ENCODE measurements around the gene PSD2. TPM values are rescaled to one million over a fixed set of nuclear protein-coding genes. Genes with fewer than 3 reads are reported as not detected.

Gene PSD2
- total RNA-seq, 1 experiment from 2014 or later = 0.79 TPM

DNA sequence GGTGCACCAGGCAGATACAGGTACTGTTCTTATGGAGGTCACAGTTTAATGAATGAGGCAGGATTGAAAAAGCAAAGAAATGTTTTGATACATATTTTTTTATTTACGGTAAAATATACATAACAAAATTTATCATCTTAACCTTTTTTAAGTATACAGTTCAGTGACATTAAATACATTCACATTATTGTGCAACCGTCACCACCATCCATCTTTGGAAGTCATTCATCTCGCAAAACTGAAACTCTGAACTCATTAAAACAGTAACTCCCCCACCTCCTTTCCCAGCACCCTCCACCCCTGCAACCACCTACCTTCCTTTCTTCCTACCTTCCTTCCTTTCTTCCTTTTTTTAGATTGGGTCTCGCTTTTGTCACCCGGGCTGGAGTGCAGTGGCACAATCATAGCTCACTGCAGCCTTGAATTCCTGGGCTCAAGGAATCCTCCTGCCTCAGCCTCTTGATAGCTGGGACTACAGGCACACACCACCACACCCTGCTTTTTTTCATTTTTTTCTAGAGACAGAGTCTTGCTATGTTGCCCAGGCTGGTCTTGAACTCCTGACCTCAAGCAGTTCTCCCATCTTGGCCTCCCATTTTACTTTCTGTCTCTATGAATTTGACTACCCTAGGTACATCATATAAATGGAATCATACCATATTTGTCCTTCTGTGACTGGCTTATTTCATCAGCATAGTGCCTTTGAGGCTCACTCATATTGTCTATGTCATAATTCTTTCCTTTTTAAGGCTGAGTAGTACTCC lies 22.5 kb upstream of the PSD2 start (continued):
- TF ChIP-seq, protein P1, sequence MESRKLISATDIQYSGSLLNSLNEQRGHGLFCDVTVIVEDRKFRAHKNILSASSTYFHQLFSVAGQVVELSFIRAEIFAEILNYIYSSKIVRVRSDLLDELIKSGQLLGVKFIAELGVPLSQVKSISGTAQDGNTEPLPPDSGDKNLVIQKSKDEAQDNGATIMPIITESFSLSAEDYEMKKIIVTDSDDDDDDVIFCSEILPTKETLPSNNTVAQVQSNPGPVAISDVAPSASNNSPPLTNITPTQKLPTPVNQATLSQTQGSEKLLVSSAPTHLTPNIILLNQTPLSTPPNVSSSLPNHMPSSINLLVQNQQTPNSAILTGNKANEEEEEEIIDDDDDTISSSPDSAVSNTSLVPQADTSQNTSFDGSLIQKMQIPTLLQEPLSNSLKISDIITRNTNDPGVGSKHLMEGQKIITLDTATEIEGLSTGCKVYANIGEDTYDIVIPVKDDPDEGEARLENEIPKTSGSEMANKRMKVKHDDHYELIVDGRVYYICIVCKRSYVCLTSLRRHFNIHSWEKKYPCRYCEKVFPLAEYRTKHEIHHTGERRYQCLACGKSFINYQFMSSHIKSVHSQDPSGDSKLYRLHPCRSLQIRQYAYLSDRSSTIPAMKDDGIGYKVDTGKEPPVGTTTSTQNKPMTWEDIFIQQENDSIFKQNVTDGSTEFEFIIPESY (IDR thresholded peaks at IDR 0.05; ENCODE audit: extremely low read depth, insufficient replicate concordance, low read length) = no peak
- TF ChIP-seq, protein P2, sequence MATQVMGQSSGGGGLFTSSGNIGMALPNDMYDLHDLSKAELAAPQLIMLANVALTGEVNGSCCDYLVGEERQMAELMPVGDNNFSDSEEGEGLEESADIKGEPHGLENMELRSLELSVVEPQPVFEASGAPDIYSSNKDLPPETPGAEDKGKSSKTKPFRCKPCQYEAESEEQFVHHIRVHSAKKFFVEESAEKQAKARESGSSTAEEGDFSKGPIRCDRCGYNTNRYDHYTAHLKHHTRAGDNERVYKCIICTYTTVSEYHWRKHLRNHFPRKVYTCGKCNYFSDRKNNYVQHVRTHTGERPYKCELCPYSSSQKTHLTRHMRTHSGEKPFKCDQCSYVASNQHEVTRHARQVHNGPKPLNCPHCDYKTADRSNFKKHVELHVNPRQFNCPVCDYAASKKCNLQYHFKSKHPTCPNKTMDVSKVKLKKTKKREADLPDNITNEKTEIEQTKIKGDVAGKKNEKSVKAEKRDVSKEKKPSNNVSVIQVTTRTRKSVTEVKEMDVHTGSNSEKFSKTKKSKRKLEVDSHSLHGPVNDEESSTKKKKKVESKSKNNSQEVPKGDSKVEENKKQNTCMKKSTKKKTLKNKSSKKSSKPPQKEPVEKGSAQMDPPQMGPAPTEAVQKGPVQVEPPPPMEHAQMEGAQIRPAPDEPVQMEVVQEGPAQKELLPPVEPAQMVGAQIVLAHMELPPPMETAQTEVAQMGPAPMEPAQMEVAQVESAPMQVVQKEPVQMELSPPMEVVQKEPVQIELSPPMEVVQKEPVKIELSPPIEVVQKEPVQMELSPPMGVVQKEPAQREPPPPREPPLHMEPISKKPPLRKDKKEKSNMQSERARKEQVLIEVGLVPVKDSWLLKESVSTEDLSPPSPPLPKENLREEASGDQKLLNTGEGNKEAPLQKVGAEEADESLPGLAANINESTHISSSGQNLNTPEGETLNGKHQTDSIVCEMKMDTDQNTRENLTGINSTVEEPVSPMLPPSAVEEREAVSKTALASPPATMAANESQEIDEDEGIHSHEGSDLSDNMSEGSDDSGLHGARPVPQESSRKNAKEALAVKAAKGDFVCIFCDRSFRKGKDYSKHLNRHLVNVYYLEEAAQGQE (IDR thresholded peaks at IDR 0.05; ENCODE audit: low read depth) = no peak
- TF ChIP-seq, protein P3, sequence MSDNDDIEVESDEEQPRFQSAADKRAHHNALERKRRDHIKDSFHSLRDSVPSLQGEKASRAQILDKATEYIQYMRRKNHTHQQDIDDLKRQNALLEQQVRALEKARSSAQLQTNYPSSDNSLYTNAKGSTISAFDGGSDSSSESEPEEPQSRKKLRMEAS (IDR thresholded peaks at IDR 0.05) = no peak
- no peak for TF ChIP-seq FOSL1 (IDR thresholded peaks at IDR 0.05; ENCODE audit: low read depth)
